Activated naive CD8-positive, alpha-beta T cell treated with anti-CD3 and anti-CD28 coated beads, Interleukin-2, amount 50 U/mL, for 16 hours (primary cell): ENCODE data around the gene WDR19.
"Not testable (repeated sequence)": the region's sequence is repeated elsewhere in the genome, so short reads cannot be mapped to it uniquely, and the experiment has no call there.

ENCODE experiments used
- DNase-seq: peaks from one replicate; pipeline ENCODE4 v3.0.0-alpha.2; 2020; ENCODE audit warnings: low read depth, low spot score

WDR19 gene

DNA sequence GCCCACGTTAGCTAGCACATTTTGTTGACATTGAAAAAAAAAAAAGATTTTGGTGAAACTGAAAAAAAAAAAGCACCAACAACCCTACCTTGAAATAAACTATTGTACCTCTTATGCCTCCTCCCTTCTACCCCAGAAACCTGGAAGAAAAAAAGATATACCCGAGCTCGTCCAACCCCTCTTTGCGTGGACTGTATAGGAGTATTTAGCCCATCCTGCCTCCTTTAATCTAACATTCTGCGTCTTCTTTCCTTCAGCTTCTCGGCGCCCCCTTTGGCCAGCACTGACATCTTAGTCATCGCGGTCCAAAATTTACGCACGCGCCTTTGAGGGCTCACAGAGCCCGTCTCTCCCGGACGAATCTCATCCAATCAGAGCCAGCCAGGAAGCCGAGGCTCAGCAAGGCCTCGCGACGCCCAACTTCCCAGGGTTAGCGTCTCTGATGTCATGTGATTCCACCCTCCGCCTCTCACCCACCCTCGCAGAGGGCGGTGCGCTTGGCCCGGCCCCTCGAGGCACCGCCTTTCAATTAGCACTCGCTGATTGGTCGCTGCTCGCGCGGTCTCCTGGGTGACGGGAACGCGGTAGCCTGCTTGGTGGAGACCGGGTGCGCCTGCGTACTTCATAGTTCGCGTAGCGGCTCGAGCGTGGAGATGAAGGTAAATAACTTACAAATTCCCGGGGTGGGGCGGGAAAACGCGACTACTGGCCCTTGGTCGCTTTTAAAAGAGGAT, at the start of gene WDR19:
Gene WDR19 (plus strand): TSS at position 625 of the 734 bp plus-strand sequence. CDS start 29 bp downstream, at position 654.
- DNase-seq, result peak; percentile 97

DNA sequence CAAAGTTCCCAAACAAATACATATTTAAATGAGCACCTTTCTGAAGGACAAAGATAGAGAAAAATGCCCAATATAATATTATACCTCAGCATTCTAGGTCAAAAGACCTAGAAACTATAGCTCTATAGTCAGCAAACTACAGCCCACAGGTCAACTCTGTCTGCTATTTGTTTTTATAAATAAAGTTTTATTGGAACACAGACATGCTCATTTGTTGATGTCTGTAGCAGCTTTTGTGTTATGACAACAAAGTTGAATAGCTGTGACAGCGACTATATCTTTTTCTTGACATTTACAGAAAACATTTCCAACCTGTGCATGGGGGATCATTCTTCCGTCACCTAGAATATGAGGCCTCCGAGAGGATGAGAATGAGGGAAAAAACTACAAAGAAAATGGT, 48.7 kb upstream of the WDR19 start:
- DNase-seq, result no peak

GRCh38 chr4:39134683-39135306, 47.5 kb upstream of the WDR19 start:
- DNase-seq, result no peak

GRCh38 chr4:39138227-39138626, 44.1 kb upstream of the WDR19 start:
- not testable (repeated sequence) for DNase-seq

DNA sequence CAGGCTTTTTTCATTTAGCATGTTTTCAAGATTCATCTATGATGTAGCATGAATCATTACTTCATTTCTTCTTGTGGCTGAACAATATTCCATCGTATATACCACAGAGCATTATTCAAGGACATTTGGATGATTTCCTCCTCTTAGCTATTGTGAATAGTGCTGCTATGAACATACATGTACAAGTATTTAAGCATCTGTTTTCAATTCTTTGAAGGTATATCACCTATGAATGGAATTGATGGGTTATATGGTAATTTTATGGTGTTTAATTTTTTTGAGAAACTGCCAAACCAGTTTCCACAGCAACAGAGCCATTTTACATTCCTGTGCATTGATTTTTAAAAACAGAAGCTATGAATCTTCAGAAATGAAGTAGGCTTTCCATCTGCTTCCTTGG, 36.1 kb upstream of the WDR19 start:
- no peak for DNase-seq

DNA sequence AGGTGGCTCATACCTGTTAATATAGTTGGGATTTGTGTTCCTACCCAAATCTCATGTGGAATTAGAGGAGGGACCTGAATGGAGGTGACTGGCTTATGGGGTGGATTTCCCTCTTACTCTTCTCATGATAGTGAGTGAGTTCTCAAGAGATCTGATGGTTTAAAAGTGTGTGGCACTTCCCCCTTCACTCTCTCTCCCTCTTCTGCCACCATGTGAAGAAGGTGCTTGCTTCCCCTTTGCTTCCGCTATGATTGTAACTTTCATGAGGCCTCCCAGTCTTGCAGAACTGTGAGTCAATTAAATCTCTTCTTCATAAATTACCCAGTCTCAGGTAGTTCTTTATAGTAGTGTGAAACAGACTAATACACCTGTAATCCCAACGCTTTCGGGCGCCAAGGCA, 28.3 kb upstream of the WDR19 start:
- DNase-seq, result no peak

DNA sequence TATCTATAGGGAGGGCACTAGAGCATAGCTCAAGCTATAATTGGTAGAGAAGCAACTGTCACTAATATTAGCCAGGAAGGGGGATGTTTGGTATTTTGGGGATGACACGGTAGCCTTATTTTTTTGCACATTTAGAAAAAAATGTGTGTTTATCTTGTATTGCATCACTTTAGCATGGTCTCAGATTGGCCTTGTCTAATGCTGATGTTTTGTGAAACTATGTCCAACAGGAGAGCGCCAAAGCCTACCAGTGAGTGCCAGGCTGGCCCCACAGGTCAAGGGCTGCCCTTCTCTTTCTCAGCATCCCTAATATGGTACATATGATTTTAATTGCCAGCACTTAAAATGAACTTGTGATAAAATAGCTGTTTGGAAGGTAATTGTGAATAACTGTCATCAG, 24.8 kb upstream of the WDR19 start:
- no peak for DNase-seq

DNA sequence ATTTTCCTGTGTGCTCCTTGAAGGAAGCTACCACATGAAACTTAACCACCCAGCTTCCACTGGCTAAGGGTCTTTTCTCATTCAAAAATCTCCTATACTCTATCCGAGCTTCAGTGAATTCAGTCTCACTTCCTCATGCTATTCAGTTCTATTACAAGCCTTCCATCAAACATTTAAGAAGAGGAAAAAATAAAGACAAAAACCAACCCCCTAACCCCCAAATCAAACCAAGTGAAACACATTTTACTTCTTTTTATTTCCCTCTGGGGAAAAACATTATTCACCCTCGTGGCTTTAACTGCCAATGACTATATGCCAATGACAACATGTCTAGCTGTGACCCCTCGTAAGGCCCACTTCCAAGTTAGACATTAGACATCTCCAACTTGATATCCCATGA, 16.2 kb upstream of the WDR19 start:
- DNase-seq, result no peak

GRCh38 chr4:39166669-39167068, 15.7 kb upstream of the WDR19 start:
- no peak for DNase-seq

GRCh38 chr4:39169426-39169825, 12.9 kb upstream of the WDR19 start:
- DNase-seq, result no peak

- DNase-seq, result no peak
Measured at GRCh38 chr4:39170301-39170700, 12.0 kb upstream of the WDR19 start.

DNA sequence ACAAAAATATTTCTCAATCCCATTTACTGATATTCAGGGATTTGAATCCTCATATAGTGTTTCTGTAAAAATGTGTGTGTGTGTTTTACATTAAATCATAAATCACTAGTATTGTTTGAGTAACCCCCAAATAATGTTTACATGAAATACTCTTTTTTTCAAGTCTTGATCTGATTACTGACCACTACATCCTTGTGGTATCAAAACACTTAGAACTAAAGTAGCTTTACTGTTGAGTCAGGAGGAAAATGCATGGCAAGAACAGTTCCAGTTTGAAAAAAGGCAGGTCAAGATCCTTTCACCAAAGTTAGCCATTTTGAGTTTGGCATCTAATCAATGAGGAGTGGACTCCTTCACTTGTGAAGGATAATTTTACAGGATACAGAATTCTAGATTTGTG, 3.6 kb upstream of the WDR19 start:
- DNase-seq, result no peak

DNA sequence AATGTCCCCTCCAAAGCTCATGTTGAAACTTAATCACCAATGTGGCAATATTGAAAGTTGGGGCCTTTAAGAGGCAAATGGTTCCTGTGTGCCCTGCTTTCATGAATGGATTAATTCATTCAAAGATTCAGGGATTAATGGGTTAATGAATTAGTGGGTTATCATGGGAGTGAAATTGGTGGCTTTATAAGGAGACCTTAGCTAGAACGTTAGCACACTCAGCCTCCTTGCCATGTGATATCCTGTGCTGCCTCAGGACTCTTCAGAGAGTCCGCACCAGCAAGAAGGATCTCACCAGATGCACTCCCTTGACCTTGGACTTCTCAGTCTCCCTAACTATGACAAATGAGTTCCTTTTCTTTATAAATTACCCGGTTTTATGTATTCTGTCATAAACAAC, 2.6 kb upstream of the WDR19 start:
- DNase-seq, result no peak

- DNase-seq, result not testable (repeated sequence)
Measured at GRCh38 chr4:39180629-39181028, 1.7 kb upstream of the WDR19 start.

GRCh38 chr4:39181520-39181904, 817 bp upstream of the WDR19 start:
- DNase-seq, result no peak

GRCh38 chr4:39201963-39202362, 19.6 kb downstream of the WDR19 start:
- no peak for DNase-seq

DNA sequence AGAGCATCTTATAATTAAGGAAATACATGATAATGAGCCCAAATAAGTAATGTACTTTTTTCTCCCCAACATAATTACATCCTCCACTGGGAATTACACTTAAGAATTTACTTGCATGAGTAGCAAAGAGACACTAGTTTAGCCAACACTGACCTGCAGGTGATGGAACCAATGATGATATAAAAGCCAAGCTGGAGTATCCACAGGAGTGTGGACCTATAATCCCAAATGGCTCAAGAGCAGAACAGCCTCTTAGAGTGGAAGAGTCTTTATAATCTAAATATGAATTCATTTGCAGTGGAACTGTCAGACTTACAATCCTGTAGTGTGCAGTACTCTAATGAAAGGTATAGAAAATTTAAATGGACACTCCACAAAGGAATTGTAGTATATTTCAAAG, 22.2 kb downstream of the WDR19 start:
- DNase-seq, result no peak

GRCh38 chr4:39205000-39205399, 22.7 kb downstream of the WDR19 start:
- no peak for DNase-seq

GRCh38 chr4:39205476-39205875, 23.1 kb downstream of the WDR19 start:
- no peak for DNase-seq

GRCh38 chr4:39227906-39228305, 45.6 kb downstream of the WDR19 start:
- no peak for DNase-seq

DNA sequence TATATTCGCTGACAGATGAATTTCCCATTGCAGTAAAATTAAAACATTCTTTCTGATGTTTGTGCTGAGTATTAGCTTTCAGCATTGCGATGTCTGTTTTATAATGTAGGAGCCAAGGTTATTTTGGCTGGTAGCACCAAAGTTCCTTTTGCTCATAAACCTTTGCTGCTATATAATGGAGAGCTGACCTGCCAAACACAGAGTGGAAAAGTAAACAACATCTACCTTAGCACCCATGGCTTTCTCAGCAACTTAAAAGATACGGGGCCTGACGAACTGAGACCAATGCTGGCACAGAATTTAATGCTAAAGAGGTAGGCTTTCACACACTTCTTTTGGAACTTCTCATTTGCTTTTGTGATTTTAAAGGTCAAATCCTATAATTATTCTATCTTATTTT, 46.0 kb downstream of the WDR19 start:
- DNase-seq, result no peak

GRCh38 chr4:39230462-39230861, 48.1 kb downstream of the WDR19 start:
- no peak for DNase-seq

- DNase-seq, result no peak
Measured at GRCh38 chr4:39231660-39232059, 49.3 kb downstream of the WDR19 start.

- no peak for DNase-seq
Measured at GRCh38 chr4:39232100-39232499, 49.8 kb downstream of the WDR19 start.
